Measurements from ENCODE around the gene B4GALT2.

The B4GALT2 gene

DNA sequence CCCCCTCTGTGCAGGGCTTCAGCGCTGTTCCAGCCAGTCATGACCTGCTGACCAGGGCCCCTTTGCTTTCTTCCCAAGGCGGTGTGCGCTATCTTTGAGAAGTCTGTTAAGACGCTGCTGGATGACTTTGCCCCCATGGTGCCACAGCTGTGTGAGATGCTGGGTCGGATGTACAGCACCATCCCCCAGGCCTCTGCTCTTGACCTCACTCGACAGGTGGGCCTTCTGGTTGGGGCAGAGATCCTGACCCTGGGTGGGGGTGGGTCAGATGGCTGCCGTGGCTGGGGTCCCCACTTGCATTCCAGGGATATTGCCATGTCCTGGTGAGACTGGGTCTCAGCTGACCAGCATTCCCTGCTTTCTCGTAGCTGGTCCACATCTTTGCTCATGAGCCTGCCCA lies 18.2 kb upstream of the B4GALT2 start:
- H3K4me3 ChIP-seq (ENCODE audit: low read depth, low read length): no peak overlapping the region
- TF ChIP-seq, protein P1, sequence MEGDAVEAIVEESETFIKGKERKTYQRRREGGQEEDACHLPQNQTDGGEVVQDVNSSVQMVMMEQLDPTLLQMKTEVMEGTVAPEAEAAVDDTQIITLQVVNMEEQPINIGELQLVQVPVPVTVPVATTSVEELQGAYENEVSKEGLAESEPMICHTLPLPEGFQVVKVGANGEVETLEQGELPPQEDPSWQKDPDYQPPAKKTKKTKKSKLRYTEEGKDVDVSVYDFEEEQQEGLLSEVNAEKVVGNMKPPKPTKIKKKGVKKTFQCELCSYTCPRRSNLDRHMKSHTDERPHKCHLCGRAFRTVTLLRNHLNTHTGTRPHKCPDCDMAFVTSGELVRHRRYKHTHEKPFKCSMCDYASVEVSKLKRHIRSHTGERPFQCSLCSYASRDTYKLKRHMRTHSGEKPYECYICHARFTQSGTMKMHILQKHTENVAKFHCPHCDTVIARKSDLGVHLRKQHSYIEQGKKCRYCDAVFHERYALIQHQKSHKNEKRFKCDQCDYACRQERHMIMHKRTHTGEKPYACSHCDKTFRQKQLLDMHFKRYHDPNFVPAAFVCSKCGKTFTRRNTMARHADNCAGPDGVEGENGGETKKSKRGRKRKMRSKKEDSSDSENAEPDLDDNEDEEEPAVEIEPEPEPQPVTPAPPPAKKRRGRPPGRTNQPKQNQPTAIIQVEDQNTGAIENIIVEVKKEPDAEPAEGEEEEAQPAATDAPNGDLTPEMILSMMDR (IDR thresholded peaks at IDR 0.05; ENCODE audit: low read depth, low read length, missing control alignments): no peak
- in situ Hi-C loops (cut with HindIII; ENCODE audit: low sequenced_read_pairs): no loop called here
- no peak for DNase-seq (ENCODE audit: low read depth)

DNA sequence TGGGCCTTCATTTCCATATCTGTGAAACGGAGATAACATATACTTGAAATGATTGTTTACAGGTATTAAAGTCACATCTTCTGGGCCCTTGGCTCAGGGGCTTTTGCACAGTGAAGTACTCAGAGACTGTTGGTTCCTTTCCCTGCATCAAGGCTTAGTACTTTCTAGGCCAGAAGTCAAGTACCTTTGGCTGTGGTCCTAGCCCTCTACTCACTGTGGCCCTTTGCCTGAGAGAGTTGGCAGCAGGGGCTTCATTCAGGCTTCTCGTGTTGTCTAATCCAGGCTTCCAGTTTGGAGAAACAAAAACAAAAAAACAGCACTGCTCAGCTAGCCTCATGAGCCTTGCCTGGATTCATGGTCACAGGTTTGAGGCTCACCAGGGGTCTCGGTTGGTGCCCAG lies 17.3 kb upstream of the B4GALT2 start:
- no peak overlapping the region for H3K4me3 ChIP-seq (ENCODE audit: low read depth, low read length)
- TF ChIP-seq, protein P1 (IDR thresholded peaks at IDR 0.05; ENCODE audit: low read depth, low read length, missing control alignments): no peak
- in situ Hi-C loops (cut with HindIII; ENCODE audit: low sequenced_read_pairs): no loop called here
- DNase-seq (ENCODE audit: low read depth): no peak

DNA sequence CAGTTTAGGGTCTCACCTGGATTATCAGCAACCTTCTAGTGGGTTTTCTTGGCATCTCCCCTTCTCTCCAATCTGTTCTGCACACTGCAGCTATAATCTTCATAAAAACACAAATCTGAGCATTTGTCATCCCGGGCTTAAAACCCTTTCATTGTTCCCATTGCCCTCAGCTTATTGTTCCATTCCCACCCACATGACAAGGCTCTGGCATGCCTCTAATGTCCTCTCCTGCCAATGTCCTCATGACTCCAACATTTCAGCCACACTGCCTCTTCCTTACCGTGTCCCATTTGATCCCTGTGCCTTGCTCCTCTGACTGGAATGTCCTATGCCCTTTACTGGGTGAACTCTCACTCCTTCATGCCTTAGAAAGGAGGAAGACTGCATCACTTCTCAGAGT lies 16.7 kb upstream of the B4GALT2 start:
- in situ Hi-C loops (cut with HindIII; ENCODE audit: low sequenced_read_pairs): no loop called here
- H3K4me3 ChIP-seq (ENCODE audit: low read depth, low read length): no peak overlapping the region
- TF ChIP-seq, protein P1 (IDR thresholded peaks at IDR 0.05; ENCODE audit: low read depth, low read length, missing control alignments): no peak
- DNase-seq (ENCODE audit: low read depth): no peak

DNA sequence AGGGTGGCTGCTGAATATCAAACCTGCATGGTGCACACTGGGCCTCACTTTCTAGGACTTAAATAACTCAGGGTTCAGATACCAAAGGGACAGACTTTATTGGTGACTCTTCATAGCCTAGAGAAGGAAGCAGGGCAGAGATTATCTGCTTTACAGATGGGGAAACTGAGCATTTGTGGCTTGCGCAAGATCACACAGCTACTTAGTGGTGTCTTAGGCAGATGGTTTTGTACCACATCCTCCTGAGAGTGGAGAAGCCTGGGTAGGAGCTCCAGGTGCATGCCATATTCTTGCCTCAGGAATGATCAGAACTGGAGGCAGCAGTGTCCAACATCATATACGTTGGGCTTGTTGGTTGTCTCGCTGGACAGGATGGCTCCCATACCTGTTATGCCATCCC lies 16.0 kb upstream of the B4GALT2 start:
- TF ChIP-seq, protein P1 (IDR thresholded peaks at IDR 0.05; ENCODE audit: low read depth, low read length, missing control alignments): no peak
- in situ Hi-C loops (cut with HindIII; ENCODE audit: low sequenced_read_pairs): no loop called here
- DNase-seq (ENCODE audit: low read depth): no peak

DNA sequence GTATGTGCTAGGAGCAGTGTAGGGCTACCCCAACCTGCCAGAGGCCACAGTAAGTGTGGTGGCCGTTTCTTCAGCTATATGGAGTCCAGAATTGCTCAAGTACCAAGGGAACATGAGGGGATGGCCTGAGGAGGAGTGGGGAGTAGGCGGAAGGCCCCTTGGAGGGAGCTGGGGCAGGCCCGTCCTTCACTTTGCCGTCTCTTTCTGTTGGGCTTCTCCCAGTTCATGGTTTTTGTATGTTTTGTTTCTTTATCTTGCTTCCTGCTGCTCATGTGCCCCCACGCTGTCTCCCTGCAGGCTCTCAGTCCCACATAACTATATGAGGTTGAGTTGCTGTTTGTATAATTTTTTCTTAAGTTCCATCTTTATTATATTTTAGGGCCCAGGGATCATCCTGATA lies 15.1 kb upstream of the B4GALT2 start:
- no peak overlapping the region for H3K4me3 ChIP-seq (ENCODE audit: low read depth, low read length)
- in situ Hi-C loops (cut with HindIII; ENCODE audit: low sequenced_read_pairs): no loop called here
- DNase-seq (ENCODE audit: low read depth): no peak
- TF ChIP-seq, protein P1 (IDR thresholded peaks at IDR 0.05; ENCODE audit: low read depth, low read length, missing control alignments): no peak

More for the DNA sequence above, 16.0 kb upstream of the B4GALT2 start:
- no peak overlapping the region for H3K4me3 ChIP-seq (ENCODE audit: low read depth, low read length)

DNA sequence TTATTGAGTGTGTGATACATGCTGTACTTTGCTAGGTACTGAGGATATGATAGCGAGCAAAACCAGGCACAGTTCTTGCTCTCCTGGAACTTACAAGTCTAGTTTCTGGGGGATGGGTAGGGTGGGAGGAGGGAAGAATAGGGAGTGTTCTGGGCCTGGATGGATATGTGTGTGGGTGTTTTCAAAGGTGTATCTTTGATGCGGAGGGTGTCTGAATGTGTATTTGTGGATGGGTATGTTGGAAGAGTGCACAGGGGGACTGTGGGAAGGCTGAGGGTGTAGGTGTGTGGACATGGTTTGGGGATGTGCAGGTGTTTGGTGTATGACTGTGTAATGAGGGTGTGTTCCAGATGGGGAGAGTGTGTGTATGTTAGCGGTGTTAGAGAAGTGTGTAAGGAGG lies 13.7 kb upstream of the B4GALT2 start:
- DNase-seq (ENCODE audit: low read depth): no peak
- in situ Hi-C loops (cut with HindIII; ENCODE audit: low sequenced_read_pairs): no loop called here
- TF ChIP-seq, protein P1 (IDR thresholded peaks at IDR 0.05; ENCODE audit: low read depth, low read length, missing control alignments): no peak
- no peak overlapping the region for H3K4me3 ChIP-seq (ENCODE audit: low read depth, low read length)
